Thyroid gland (tissue), 4 donors: ENCODE results near the gene BTBD2.

Source experiments
- CTCF ChIP-seq, 6 experiments: fragments of 200-600 bp in 3 of 6; fragments of 450-650 bp in 3 of 6; sonication (generic) in 3 of 6; IDR thresholded peaks; one replicate each; pipeline ENCODE4 v1.5.1; 2016 to 2019; ENCODE audit warnings: antibody characterized with exemption in 6 of 6, mild to moderate bottlenecking in 2 of 6, inconsistent platforms in 1 of 6, moderate library complexity in 1 of 6
- POLR2A ChIP-seq, 2 donors: fragments of 450-650 bp; IDR thresholded peaks; one replicate each; pipeline ENCODE4 v1.6.1; 2017; ENCODE audit warnings: antibody characterized with exemption in 2 of 2, mild to moderate bottlenecking in 2 of 2, moderate library complexity in 1 of 2

- no peak for TF ChIP-seq POLR2A (IDR thresholded peaks at IDR 0.05)
- TF ChIP-seq CTCF (IDR thresholded peaks at IDR 0.05), result no peak
Measured at GRCh38 chr19:1949304-1950101, 66.0 kb downstream of the BTBD2 start.
